ENCODE measurements around the gene DNM3.

The DNM3 gene

DNA sequence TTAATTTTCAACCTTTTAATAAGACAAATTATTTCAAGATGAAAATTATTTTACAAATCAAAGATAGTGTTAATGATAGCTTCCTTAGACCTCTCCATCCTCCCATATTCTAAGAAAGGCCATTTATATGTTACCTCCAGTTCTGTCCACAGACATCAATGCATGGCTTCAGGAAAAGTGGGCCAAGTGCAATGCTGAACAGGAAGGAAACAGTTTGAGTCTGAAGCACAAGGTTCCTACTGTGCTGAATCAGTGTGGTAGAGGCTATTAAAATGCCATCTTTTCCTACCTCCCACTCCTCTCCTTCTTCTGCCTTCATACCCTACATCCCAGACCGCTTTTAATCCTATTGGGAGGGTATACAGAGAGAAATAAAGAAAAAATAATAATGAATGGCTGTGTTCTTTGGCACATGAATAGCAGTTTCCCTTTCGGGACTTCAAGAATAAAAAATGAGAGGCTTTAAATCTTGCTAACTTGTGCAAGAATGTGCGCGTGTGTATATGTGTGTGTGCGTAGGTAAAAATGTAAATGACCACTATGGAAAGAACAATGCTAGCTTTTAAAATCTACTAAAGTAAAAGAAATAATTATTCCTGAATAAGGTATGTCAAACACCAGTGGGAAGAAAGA, 516.6 kb downstream of the DNM3 start:
- TF ChIP-seq, protein P1, sequence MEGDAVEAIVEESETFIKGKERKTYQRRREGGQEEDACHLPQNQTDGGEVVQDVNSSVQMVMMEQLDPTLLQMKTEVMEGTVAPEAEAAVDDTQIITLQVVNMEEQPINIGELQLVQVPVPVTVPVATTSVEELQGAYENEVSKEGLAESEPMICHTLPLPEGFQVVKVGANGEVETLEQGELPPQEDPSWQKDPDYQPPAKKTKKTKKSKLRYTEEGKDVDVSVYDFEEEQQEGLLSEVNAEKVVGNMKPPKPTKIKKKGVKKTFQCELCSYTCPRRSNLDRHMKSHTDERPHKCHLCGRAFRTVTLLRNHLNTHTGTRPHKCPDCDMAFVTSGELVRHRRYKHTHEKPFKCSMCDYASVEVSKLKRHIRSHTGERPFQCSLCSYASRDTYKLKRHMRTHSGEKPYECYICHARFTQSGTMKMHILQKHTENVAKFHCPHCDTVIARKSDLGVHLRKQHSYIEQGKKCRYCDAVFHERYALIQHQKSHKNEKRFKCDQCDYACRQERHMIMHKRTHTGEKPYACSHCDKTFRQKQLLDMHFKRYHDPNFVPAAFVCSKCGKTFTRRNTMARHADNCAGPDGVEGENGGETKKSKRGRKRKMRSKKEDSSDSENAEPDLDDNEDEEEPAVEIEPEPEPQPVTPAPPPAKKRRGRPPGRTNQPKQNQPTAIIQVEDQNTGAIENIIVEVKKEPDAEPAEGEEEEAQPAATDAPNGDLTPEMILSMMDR (IDR thresholded peaks at IDR 0.05) = no peak

GRCh38 chr1:172359491-172359999, 518.2 kb downstream of the DNM3 start:
- TF ChIP-seq, protein P1 (IDR thresholded peaks at IDR 0.05) = no peak

DNA sequence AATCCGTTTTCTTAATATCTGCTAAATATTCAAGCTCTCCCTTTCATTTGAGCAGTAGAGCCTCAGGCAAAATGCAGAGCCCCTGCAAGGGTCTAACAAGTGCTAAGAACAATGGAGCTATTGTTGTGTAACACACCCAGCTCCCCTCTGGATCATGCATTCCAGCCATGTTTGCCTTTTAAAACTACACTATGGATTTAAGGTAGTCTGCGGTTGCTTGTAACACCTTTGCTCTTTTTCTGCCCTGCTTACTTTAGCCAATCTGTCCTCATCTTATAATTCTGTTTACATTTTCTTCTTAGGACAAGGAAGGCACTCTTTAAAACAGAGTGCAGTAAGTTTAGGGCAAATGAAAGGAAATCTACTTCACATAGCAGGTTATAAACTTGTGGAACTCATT, 519.2 kb downstream of the DNM3 start:
- TF ChIP-seq, protein P1 (IDR thresholded peaks at IDR 0.05) = no peak

GRCh38 chr1:172360985-172361384, 519.7 kb downstream of the DNM3 start:
- TF ChIP-seq, protein P1 (IDR thresholded peaks at IDR 0.05) = no peak

GRCh38 chr1:172363852-172364251, 522.6 kb downstream of the DNM3 start:
- TF ChIP-seq, protein P1 (IDR thresholded peaks at IDR 0.05) = no peak

- TF ChIP-seq, protein P1 (IDR thresholded peaks at IDR 0.05) = no peak
Measured at GRCh38 chr1:172373864-172374263, 532.6 kb downstream of the DNM3 start.

GRCh38 chr1:172375211-172375631, 533.9 kb downstream of the DNM3 start:
- TF ChIP-seq, protein P1 (IDR thresholded peaks at IDR 0.05) = no peak

- TF ChIP-seq, protein P1 (IDR thresholded peaks at IDR 0.05) = no peak
Measured at GRCh38 chr1:172376431-172376830, 535.1 kb downstream of the DNM3 start.

Measured in LNCAP (cell line).